GM12891 (cell line): Measurements from ENCODE around the gene RAPGEF2.

Source experiments
- POLR2A ChIP-seq: IDR thresholded peaks from 2 replicates; pipeline ENCODE4 v1.6.1; 2011; ENCODE audit warnings: low read depth, low read length, control low read depth
- POLR2AphosphoS5 ChIP-seq: IDR thresholded peaks from 2 replicates; pipeline ENCODE4 v1.6.1; 2011; ENCODE audit warnings: low read depth, low read length, control low read depth
- SPI1 ChIP-seq: IDR thresholded peaks from 2 replicates; pipeline ENCODE4 v1.6.1; 2011; ENCODE audit warnings: low read depth, low read length, control low read depth
- TAF1 ChIP-seq: IDR thresholded peaks from 2 replicates; pipeline ENCODE4 v1.6.1; 2011; ENCODE audit warnings: low read depth, low read length, control low read depth

DNA sequence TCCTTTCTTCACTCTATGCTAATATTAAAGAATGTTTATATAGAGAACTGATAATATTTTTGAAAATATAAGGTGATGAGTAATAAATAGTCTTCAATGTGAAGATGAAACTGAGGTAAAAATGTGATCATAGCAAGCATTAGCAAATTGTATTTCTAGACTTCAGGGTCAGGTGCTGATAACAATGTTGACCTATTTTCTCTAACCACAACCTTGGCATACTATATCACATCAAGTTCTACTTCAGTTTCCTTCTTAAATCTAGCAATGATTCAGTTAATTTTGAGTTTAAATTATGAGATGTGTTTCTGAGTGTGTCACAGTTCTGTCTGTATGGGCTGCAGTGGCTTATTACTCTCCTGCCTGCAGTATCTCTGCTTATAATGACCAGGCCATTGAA, 209.4 kb downstream of the RAPGEF2 start:
- TF ChIP-seq TAF1 (no peak), POLR2A (no peak), POLR2AphosphoS5 (no peak), SPI1 (no peak)
